ENCODE data around the gene BCAS3.

Gene BCAS3

GRCh38 chr17:61419496-61420046 lies 741.9 kb downstream of the BCAS3 start:
- no peak for ATAC-seq
- no peak for TF ChIP-seq PATZ1 (CRISPR knock-in tag; IDR thresholded peaks at IDR 0.05; ENCODE audit: borderline replicate concordance)
- TF ChIP-seq CREB5 (CRISPR knock-in tag; IDR thresholded peaks at IDR 0.05; ENCODE audit: low read depth) = no peak
- TF ChIP-seq RARB (CRISPR knock-in tag; IDR thresholded peaks at IDR 0.05) = no peak
- no peak for TF ChIP-seq SNAI2 (CRISPR knock-in tag; IDR thresholded peaks at IDR 0.05)
- no peak for TF ChIP-seq ARNTL (CRISPR knock-in tag; IDR thresholded peaks at IDR 0.05; ENCODE audit: borderline replicate concordance, low read depth)
- TF ChIP-seq CSDC2 (CRISPR knock-in tag; IDR thresholded peaks at IDR 0.05) = no peak
- no peak for TF ChIP-seq OSR1 (CRISPR knock-in tag; IDR thresholded peaks at IDR 0.05)
- no peak for TF ChIP-seq CSRNP3 (CRISPR knock-in tag; IDR thresholded peaks at IDR 0.05)
- no peak for TF ChIP-seq TSHZ2 (CRISPR knock-in tag; IDR thresholded peaks at IDR 0.05)
- TF ChIP-seq ZC3H10 (CRISPR knock-in tag; IDR thresholded peaks at IDR 0.05) = no peak
- TF ChIP-seq ZNF8 (CRISPR knock-in tag; IDR thresholded peaks at IDR 0.05) = no peak
- no peak for TF ChIP-seq ESRRG (CRISPR knock-in tag; IDR thresholded peaks at IDR 0.05)

GRCh38 chr17:61420052-61420451 lies 742.4 kb downstream of the BCAS3 start:
- no peak for TF ChIP-seq CSRNP3 (CRISPR knock-in tag; IDR thresholded peaks at IDR 0.05)
- no peak for TF ChIP-seq TCF4 (CRISPR knock-in tag; IDR thresholded peaks at IDR 0.05; ENCODE audit: borderline replicate concordance)
- TF ChIP-seq ARNTL (CRISPR knock-in tag; IDR thresholded peaks at IDR 0.05; ENCODE audit: borderline replicate concordance, low read depth) = no peak
- no peak for TF ChIP-seq POU6F1 (CRISPR knock-in tag; IDR thresholded peaks at IDR 0.05; ENCODE audit: borderline replicate concordance, low read depth)
- TF ChIP-seq ISL1 (CRISPR knock-in tag; IDR thresholded peaks at IDR 0.05) = no peak
- no peak for TF ChIP-seq BACH2 (CRISPR knock-in tag; IDR thresholded peaks at IDR 0.05; ENCODE audit: borderline replicate concordance)
- TF ChIP-seq PATZ1 (CRISPR knock-in tag; IDR thresholded peaks at IDR 0.05; ENCODE audit: borderline replicate concordance) = no peak
- no peak for TF ChIP-seq GLIS3 (CRISPR knock-in tag; IDR thresholded peaks at IDR 0.05)
- TF ChIP-seq RARB (CRISPR knock-in tag; IDR thresholded peaks at IDR 0.05) = no peak
- no peak for TF ChIP-seq SNAI2 (CRISPR knock-in tag; IDR thresholded peaks at IDR 0.05)
- TF ChIP-seq ZNF8 (CRISPR knock-in tag; IDR thresholded peaks at IDR 0.05) = no peak
- TF ChIP-seq CREB5 (CRISPR knock-in tag; IDR thresholded peaks at IDR 0.05; ENCODE audit: low read depth) = no peak
- ATAC-seq = no peak
